GM12878 (cell line): ENCODE results near the gene SORT1. TPM values are rescaled to one million over a fixed set of nuclear protein-coding genes. Genes with fewer than 3 reads are reported as not detected.

Experiments used
- ATAC-seq: fragments of 200-7000 bp; cut with Tn5 transposase; 3 replicates; pipeline ENCODE4 v1.9.1; 2020; ENCODE audit warnings: mild to moderate bottlenecking, moderate library complexity
- BruUV-seq: library from RNA; stranded (reverse); fragments of 400-500 nt; replicated peaks from 2 replicates; lab custom pipeline; 2021; lab: Mats Ljungman, UMichigan
- CTCF ChIA-PET: fragments of 300-600 bp; sonication (Branson Sonifier 250); formaldehyde crosslinking; extraction: SDS; loops from one replicate; lab custom pipeline; 2021; ENCODE audit warnings: inconsistent platforms; lab: Yijun Ruan, JAX
- POLR2A ChIA-PET: fragments of 350-600 bp; formaldehyde crosslinking; extraction: SDS; loops from one replicate; lab custom pipeline; 2021; ENCODE audit warnings: inconsistent platforms; lab: Charles Lee
- RAD21 ChIA-PET: fragments of 300-600 bp; sonication (Branson Sonifier 250); formaldehyde crosslinking; loops from one replicate; lab custom pipeline; 2023; ENCODE audit warnings: antibody characterized with exemption; ENCODE audit not compliant: unreplicated experiment; lab: Charles Lee
- SMC1A ChIA-PET: fragments of 300-600 bp; sonication (Branson Sonifier 250); formaldehyde crosslinking; loops from one replicate; lab custom pipeline; 2023; ENCODE audit not compliant: unreplicated experiment, uncharacterized antibody; lab: Charles Lee
- DNase-seq: peaks from one replicate; pipeline ENCODE4 v3.0.0-alpha.2; 2011; ENCODE audit warnings: low read depth, low spot score
- FAIRE-seq: peaks from 3 replicates; lab custom pipeline; 2011; peaks lifted over from hg19 to GRCh38; lab: Jason Lieb, UNC
- H2AFZ ChIP-seq: 2 replicates; pipeline ENCODE4 v1.6.0; 2011; ENCODE audit warnings: low read depth, low read length, control low read depth; ENCODE audit not compliant: control insufficient read depth
- H3K27ac ChIP-seq: 2 replicates; pipeline ENCODE4 v1.5.1; 2011; ENCODE audit warnings: control low read depth; ENCODE audit not compliant: control insufficient read depth, insufficient read depth
- H3K27me3 ChIP-seq, 2 experiments: replicated peaks in 1 of 2; 2 replicates each; pipeline versions ENCODE4 v1.6.0 to v1.6.1; 2011; ENCODE audit warnings: low read length in 1 of 2; ENCODE audit not compliant: control insufficient read depth in 2 of 2, insufficient read depth in 2 of 2
- H3K36me3 ChIP-seq, 2 experiments: 2 replicates each; pipeline ENCODE4 v1.5.1; 2011; ENCODE audit warnings: low read length in 1 of 2; ENCODE audit not compliant: control insufficient read depth in 2 of 2, insufficient read depth in 2 of 2
- H3K4me1 ChIP-seq: 2 replicates; pipeline ENCODE4 v1.6.1; 2011; ENCODE audit warnings: mild to moderate bottlenecking, low read length, moderate library complexity, mixed read lengths; ENCODE audit not compliant: control insufficient read depth, insufficient read depth
- H3K4me2 ChIP-seq: 2 replicates; pipeline ENCODE4 v1.6.0; 2011; ENCODE audit warnings: control low read depth; ENCODE audit not compliant: control insufficient read depth, insufficient read depth
- H3K4me3 ChIP-seq: fragments of 200-600 bp; sonication (generic); 2 replicates; pipeline ENCODE4 v1.5.1; 2016
- H3K79me2 ChIP-seq: 2 replicates; pipeline ENCODE4 v1.6.0; 2011; ENCODE audit warnings: low read length; ENCODE audit not compliant: control insufficient read depth, insufficient read depth
- H3K9ac ChIP-seq: 2 replicates; pipeline ENCODE4 v1.8.0; 2011; ENCODE audit warnings: low read length, control low read depth, mixed read lengths; ENCODE audit not compliant: control insufficient read depth, insufficient read depth
- H3K9me3 ChIP-seq: replicated peaks from 3 replicates; pipeline ENCODE4 v1.5.1; 2011; ENCODE audit warnings: mild to moderate bottlenecking, low read length; ENCODE audit not compliant: control insufficient read depth, insufficient read depth
- H4K20me1 ChIP-seq: 2 replicates; pipeline ENCODE4 v1.6.0; 2011; ENCODE audit not compliant: control insufficient read depth, insufficient read depth
- BHLHE40 ChIP-seq, 2 experiments: fragments of 450-650 bp in 1 of 2; IDR thresholded peaks; 2 replicates each; pipeline ENCODE4 v1.6.1; 2011 to 2017; ENCODE audit warnings: low read depth in 2 of 2, borderline replicate concordance in 1 of 2, improper control_type of control experiment in 1 of 2, low read length in 1 of 2, mild to moderate bottlenecking in 1 of 2
- EGR1 ChIP-seq, 2 experiments: IDR thresholded peaks; 1 replicate in 1 of 2; 2 replicates in 1 of 2; pipeline ENCODE4 v1.6.1; 2011 to 2012; ENCODE audit warnings: low read depth in 2 of 2, low read length in 2 of 2, borderline replicate concordance in 1 of 2, mild to moderate bottlenecking in 1 of 2, moderate library complexity in 1 of 2
- FOS ChIP-seq: IDR thresholded peaks from 3 replicates; pipeline ENCODE4 v1.6.1; 2011; ENCODE audit warnings: borderline replicate concordance; ENCODE audit not compliant: insufficient read length; ENCODE audit errors: extremely low read depth
- JUND ChIP-seq: IDR thresholded peaks from 2 replicates; pipeline ENCODE4 v1.6.1; 2012; ENCODE audit warnings: low read depth, mild to moderate bottlenecking, low read length, improper control_type of control experiment, moderate library complexity
- NKRF ChIP-seq: fragments of 450-650 bp; conservative IDR thresholded peaks from 2 replicates; pipeline ENCODE4 v1.6.1; 2017; ENCODE audit warnings: mild to moderate bottlenecking, moderate library complexity
- USF1 ChIP-seq: IDR thresholded peaks from 2 replicates; pipeline ENCODE4 v1.6.1; 2011; ENCODE audit warnings: borderline replicate concordance, low read depth, mild to moderate bottlenecking, moderate library complexity, mixed read lengths, low read length; ENCODE audit not compliant: insufficient read depth; ENCODE audit errors: extremely low read length
- ZNF24 ChIP-seq: fragments of 450-650 bp; IDR thresholded peaks from 2 replicates; pipeline ENCODE4 v1.6.1; 2017; ENCODE audit warnings: antibody characterized with exemption, mild to moderate bottlenecking
- WGBS: methylation state at CpG from one replicate; pipeline ENCODE4 v1.1.6; 2016; ENCODE audit warnings: low lambda C conversion rate; ENCODE audit not compliant: insufficient replicate concordance, insufficient coverage; ENCODE audit errors: missing lambda C conversion rate; 5-methylcytosine and 5-hydroxymethylcytosine counted together
- in situ Hi-C: fragments of 300-500 bp; cut with MboI; formaldehyde crosslinking; loops from 9 replicates; pipeline ENCODE4 v1.14.3; 2018; ENCODE audit warnings: mixed read lengths
- intact Hi-C: fragments of 100-400 bp; cut with micrococcal nuclease; formaldehyde crosslinking; loops from one replicate; pipeline ENCODE4 v1.14.2; 2022; ENCODE audit not compliant: unreplicated experiment
- polyA plus RNA-seq, 11 experiments: library from polyadenylated mRNA; depleted of rRNA in 4 of 11; unstranded in 6 of 11; stranded (reverse) in 5 of 11; fragments of >200 nt; fragmentation: Nextera tagmentation in 4 of 11; fragmentation: Illumina TruSeq in 1 of 11; extraction: Ambion mirVana in 4 of 11; extraction: Trizol in 1 of 11; gene quantifications; 1 replicate in 1 of 11; 2 replicates in 10 of 11; pipeline versions ENCODE4 v1.2.1 to v1.2.3, GENCODE V29; 2011 to 2016; ENCODE audit warnings: inconsistent platforms in 2 of 11, missing spikeins in 2 of 11, low read depth in 1 of 11
- total RNA-seq, 4 experiments: library from RNA; depleted of rRNA in 3 of 4; stranded (reverse); fragments of >200 nt in 3 of 4; fragmentation: Illumina TruSeq in 1 of 4; extraction: Trizol in 1 of 4; gene quantifications; 2 replicates each; pipeline versions ENCODE4 v1.2.1 to v1.2.3, GENCODE V29; 2013 to 2021

The SORT1 gene
- total and polyA plus RNA-seq, 10 of the 15 experiments (the other 5 are each of a cell fraction or from before 2014, with no cell fraction given) = 0.06 to 1.9 (median 0.33) TPM; not detected in 1

GRCh38 chr1:109299558-109300343 is 98.0 kb downstream of the SORT1 start:
- 60% methylated on average over 20 of the region's 20 CpGs for WGBS
- CTCF ChIA-PET = no interaction called here
- POLR2A ChIA-PET = no interaction called here
- ATAC-seq (no peak), DNase-seq (no peak), FAIRE-seq (no peak)
- H3K4me2 ChIP-seq = no peak overlapping the region
- RAD21 ChIA-PET = no interaction called here
- H3K79me2 ChIP-seq = no peaks in the 10 kb centered on the region
- H3K9me3 ChIP-seq = no peaks in the 10 kb centered on the region
- no peaks in the 10 kb centered on the region for H3K36me3 ChIP-seq
- no peak overlapping the region for H3K27ac ChIP-seq
- H3K4me3 ChIP-seq = no peak overlapping the region
- TF ChIP-seq JUND = no peak
- TF ChIP-seq ZNF24 = no peak
- TF ChIP-seq FOS = no peak
- intact Hi-C loops = no loop called here
- no peak overlapping the region for H2AFZ ChIP-seq
- no TSS peak for BruUV-seq
- H3K9ac ChIP-seq = no peak overlapping the region
- SMC1A ChIA-PET = no interaction called here
- H4K20me1 ChIP-seq = no peaks in the 10 kb centered on the region
- H3K27me3 ChIP-seq = peaks cover 0 to 2% of the 10 kb centered on the region in 2 experiments
- in situ Hi-C loops = no loop called here
- H3K4me1 ChIP-seq = peaks cover 3% of the 10 kb centered on the region; the same call in 1 of the 2 replicates

- FAIRE-seq (no peak), DNase-seq (no peak), ATAC-seq (peak; percentile 74)
- H3K4me2 ChIP-seq = no peak overlapping the region
- POLR2A ChIA-PET = no interaction called here
- in situ Hi-C loops (no loop called here), intact Hi-C loops (no loop called here)
- WGBS = 41% methylated on average over 11 of the region's 11 CpGs
- H3K9ac ChIP-seq = no peak overlapping the region
- no peak overlapping the region for H3K27ac ChIP-seq
- SMC1A ChIA-PET = no interaction called here
- RAD21 ChIA-PET = no interaction called here
- H3K27me3 ChIP-seq = peaks cover 0 to 2% of the 10 kb centered on the region in 2 experiments
- H4K20me1 ChIP-seq = no peaks in the 10 kb centered on the region
- peak overlapping the region; percentile 46; the same call in 1 of the 2 replicates for H2AFZ ChIP-seq
- TF ChIP-seq BHLHE40 (IDR thresholded peaks at IDR 0.05; ENCODE audit: borderline replicate concordance in 1 of 2, low read depth in 2 of 2, low read length in 1 of 2) (peak in 1 of 2 experiments; percentile 53; a peak in 1 of 4 replicates), NKRF (no peak), USF1 (peak; percentile 23), EGR1 (IDR thresholded peaks at IDR 0.05; ENCODE audit: borderline replicate concordance in 1 of 2, low read depth in 2 of 2, low read length in 2 of 2) (peak in 1 of 2 experiments; percentile 46; a peak in 1 of 3 replicates)
- H3K36me3 ChIP-seq = no peaks in the 10 kb centered on the region
- peaks cover 5% of the 10 kb centered on the region; the same call in 1 of the 2 replicates for H3K4me1 ChIP-seq
- no peaks in the 10 kb centered on the region for H3K9me3 ChIP-seq
- no TSS peak for BruUV-seq
- no peak overlapping the region for H3K4me3 ChIP-seq
- CTCF ChIA-PET = no interaction called here
- no peaks in the 10 kb centered on the region for H3K79me2 ChIP-seq
These were observed 98.8 kb downstream of the SORT1 start for GRCh38 chr1:109298666-109299557.
